GM18870 (cell line): ENCODE results near the gene C3AR1.
A peak's percentile ranks its signal among the peaks of the same experiment; 100 is the strongest.
"Not testable (repeated sequence)": the region's sequence is repeated elsewhere in the genome, so short reads cannot be mapped to it uniquely, and the experiment has no call there.

Experiments
- ATAC-seq: cut with Tn5 transposase; IDR thresholded peaks from one replicate; pipeline ENCODE4 v1.9.1; 2021; ENCODE audit warnings: moderate library complexity; ENCODE audit not compliant: unreplicated experiment

The C3AR1 gene

GRCh38 chr12:8065991-8066594, at the start of gene C3AR1:
C3AR1 (minus strand) TSS chr12:8066359; CDS start chr12:8060185, 6,174 bp downstream.
- ATAC-seq: no peak

- ATAC-seq: not testable (repeated sequence)
These were observed 47.0 kb upstream of the C3AR1 start for GRCh38 chr12:8113117-8113516.

GRCh38 chr12:8108808-8109398, 42.7 kb upstream of the C3AR1 start:
- no peak for ATAC-seq

- no peak for ATAC-seq
These were observed 33.1 kb upstream of the C3AR1 start for GRCh38 chr12:8099235-8099634.

GRCh38 chr12:8096281-8096915, 30.2 kb upstream of the C3AR1 start:
- ATAC-seq: no peak

- ATAC-seq: no peak
These were observed 27.1 kb upstream of the C3AR1 start for GRCh38 chr12:8093291-8093690.

GRCh38 chr12:8089716-8090115, 23.6 kb upstream of the C3AR1 start:
- no peak for ATAC-seq

GRCh38 chr12:8089277-8089676, 23.1 kb upstream of the C3AR1 start:
- ATAC-seq: not testable (repeated sequence)

GRCh38 chr12:8088574-8088973, 22.4 kb upstream of the C3AR1 start:
- no peak for ATAC-seq

GRCh38 chr12:8087666-8088065, 21.5 kb upstream of the C3AR1 start:
- ATAC-seq: no peak

GRCh38 chr12:8084351-8084750, 18.2 kb upstream of the C3AR1 start:
- ATAC-seq: not testable (repeated sequence)

GRCh38 chr12:8082808-8083100, 16.6 kb upstream of the C3AR1 start:
- ATAC-seq: no peak

- peak; percentile 31 for ATAC-seq
These were observed 15.2 kb upstream of the C3AR1 start for GRCh38 chr12:8081251-8081920.

- ATAC-seq: no peak
These were observed 14.0 kb upstream of the C3AR1 start for GRCh38 chr12:8080120-8080519.

GRCh38 chr12:8078916-8079315, 12.8 kb upstream of the C3AR1 start:
- ATAC-seq: no peak

- no peak for ATAC-seq
These were observed 12.2 kb upstream of the C3AR1 start for GRCh38 chr12:8078398-8078797.

GRCh38 chr12:8077207-8077606, 11.0 kb upstream of the C3AR1 start:
- no peak for ATAC-seq

- no peak for ATAC-seq
These were observed 10.2 kb upstream of the C3AR1 start for GRCh38 chr12:8076366-8076765.

GRCh38 chr12:8075935-8076334, 9.8 kb upstream of the C3AR1 start:
- ATAC-seq: no peak

- ATAC-seq: not testable (repeated sequence)
These were observed 5.7 kb upstream of the C3AR1 start for GRCh38 chr12:8071820-8072219.

GRCh38 chr12:8069582-8069981, 3.4 kb upstream of the C3AR1 start:
- no peak for ATAC-seq

- ATAC-seq: no peak
These were observed 2.0 kb downstream of the C3AR1 start for GRCh38 chr12:8064131-8064530.
